H9 (cell line): ENCODE measurements around the gene PPP1R16B. TPM values are rescaled to one million over a fixed set of nuclear protein-coding genes. Genes with fewer than 3 reads are reported as not detected.

Experiments used
- DNase-seq: peaks from one replicate; pipeline ENCODE4 v3.0.0-alpha.2; 2017
- H2AFZ ChIP-seq: one replicate; pipeline ENCODE4 v1.6.1; 2013; ENCODE audit warnings: mild to moderate bottlenecking, low read length, control low read depth, moderate library complexity
- H2AK5ac ChIP-seq: 2 replicates; pipeline ENCODE4 v1.6.1; 2013; ENCODE audit warnings: low read length, control low read depth, mixed read lengths; ENCODE audit not compliant: insufficient read length
- H2BK120ac ChIP-seq: one replicate; pipeline ENCODE4 v1.6.1; 2013; ENCODE audit warnings: low read depth, mild to moderate bottlenecking, low read length, control low read depth, inconsistent platforms; ENCODE audit not compliant: poor library complexity, severe bottlenecking
- H2BK12ac ChIP-seq: 2 replicates; pipeline ENCODE4 v1.6.1; 2013; ENCODE audit warnings: low read length, control low read depth, mixed read lengths, low read depth; ENCODE audit not compliant: insufficient read length
- H2BK15ac ChIP-seq: 2 replicates; pipeline ENCODE4 v1.6.1; 2013; ENCODE audit warnings: low read depth, low read length, control low read depth
- H2BK20ac ChIP-seq: one replicate; pipeline ENCODE4 v1.6.1; 2013; ENCODE audit warnings: low read depth, mild to moderate bottlenecking, low read length, control low read depth, inconsistent platforms; ENCODE audit not compliant: poor library complexity, severe bottlenecking
- H2BK5ac ChIP-seq: 2 replicates; pipeline ENCODE4 v1.6.1; 2013; ENCODE audit warnings: low read length, control low read depth, mixed read lengths; ENCODE audit not compliant: insufficient read length
- H3K14ac ChIP-seq: 2 replicates; pipeline ENCODE4 v1.6.1; 2013; ENCODE audit warnings: low read length, control low read depth; ENCODE audit not compliant: insufficient read depth
- H3K18ac ChIP-seq: 2 replicates; pipeline ENCODE4 v1.6.1; 2013; ENCODE audit warnings: low read depth, mild to moderate bottlenecking, mixed read lengths, low read length, control low read depth; ENCODE audit not compliant: insufficient read length
- H3K23ac ChIP-seq: 2 replicates; pipeline ENCODE4 v1.6.1; 2013; ENCODE audit warnings: low read length, control low read depth, mixed read lengths, low read depth; ENCODE audit not compliant: insufficient read length
- H3K23me2 ChIP-seq: 2 replicates; pipeline ENCODE4 v1.6.1; 2013; ENCODE audit warnings: low read depth, mild to moderate bottlenecking, mixed read lengths, low read length, control low read depth; ENCODE audit not compliant: insufficient read length, poor library complexity, severe bottlenecking
- H3K27ac ChIP-seq: 2 replicates; pipeline ENCODE4 v1.5.1; 2013; ENCODE audit warnings: low read length, control low read depth, mixed read lengths, low read depth; ENCODE audit not compliant: insufficient read length
- H3K27me3 ChIP-seq: 2 replicates; pipeline ENCODE4 v1.6.1; 2013; ENCODE audit warnings: low read length, control low read depth, inconsistent platforms; ENCODE audit not compliant: insufficient read depth
- H3K4ac ChIP-seq: 2 replicates; pipeline ENCODE4 v1.6.1; 2013; ENCODE audit warnings: low read depth, mild to moderate bottlenecking, control low read depth, inconsistent platforms, low read length, moderate library complexity
- H3K4me1 ChIP-seq: 2 replicates; pipeline ENCODE4 v1.6.1; 2013; ENCODE audit warnings: low read length, control low read depth, inconsistent platforms; ENCODE audit not compliant: insufficient read depth
- H3K4me2 ChIP-seq: 2 replicates; pipeline ENCODE4 v1.6.1; 2013; ENCODE audit warnings: low read length, control low read depth, mixed read lengths; ENCODE audit not compliant: insufficient read length, insufficient read depth
- H3K56ac ChIP-seq: 2 replicates; pipeline ENCODE4 v1.6.1; 2013; ENCODE audit warnings: low read depth, mild to moderate bottlenecking, mixed read lengths, low read length, control low read depth; ENCODE audit not compliant: insufficient read length
- H3K79me1 ChIP-seq: 2 replicates; pipeline ENCODE4 v1.6.1; 2013; ENCODE audit warnings: low read depth, mild to moderate bottlenecking, moderate library complexity, low read length, control low read depth, inconsistent platforms; ENCODE audit not compliant: insufficient read depth, poor library complexity, severe bottlenecking
- H3K79me2 ChIP-seq: 2 replicates; pipeline ENCODE4 v1.6.1; 2013; ENCODE audit warnings: low read length, control low read depth, inconsistent platforms; ENCODE audit not compliant: insufficient read depth
- H3K9ac ChIP-seq: 2 replicates; pipeline ENCODE4 v1.6.1; 2013; ENCODE audit warnings: low read length, control low read depth, mixed read lengths; ENCODE audit not compliant: insufficient read length; ENCODE audit errors: extremely low read depth
- H3K9me3 ChIP-seq: one replicate; pipeline ENCODE4 v1.6.1; 2013; ENCODE audit warnings: low read depth, low read length, inconsistent platforms; ENCODE audit not compliant: control insufficient read depth
- H3T11ph ChIP-seq: one replicate; pipeline ENCODE4 v1.6.1; 2013; ENCODE audit warnings: mild to moderate bottlenecking, low read length, control low read depth, inconsistent platforms
- H4K20me1 ChIP-seq: one replicate; pipeline ENCODE4 v1.6.1; 2013; ENCODE audit not compliant: control insufficient read depth, insufficient read length, insufficient read depth
- H4K5ac ChIP-seq: 2 replicates; pipeline ENCODE4 v1.6.1; 2013; ENCODE audit warnings: low read depth, mild to moderate bottlenecking, mixed read lengths, low read length, control low read depth; ENCODE audit not compliant: insufficient read length
- H4K8ac ChIP-seq: replicated peaks from 2 replicates; pipeline ENCODE4 v1.6.1; 2013; ENCODE audit warnings: low read length, control low read depth, mixed read lengths, low read depth; ENCODE audit not compliant: insufficient read length
- H4K91ac ChIP-seq: 2 replicates; pipeline ENCODE4 v1.6.1; 2013; ENCODE audit warnings: low read depth, mild to moderate bottlenecking, moderate library complexity, mixed read lengths, low read length, control low read depth; ENCODE audit not compliant: insufficient read length
- H3K27ac Mint-ChIP-seq, 3 experiments: 2 replicates in 2 of 3; 3 replicates in 1 of 3; pipeline ENCODE4 v1.8.0; 2020 to 2021; ENCODE audit warnings: mixed read lengths in 3 of 3, mild to moderate bottlenecking in 1 of 3, moderate library complexity in 1 of 3
- H3K27me3 Mint-ChIP-seq: 2 replicates; pipeline ENCODE4 v1.8.0; 2021; ENCODE audit warnings: low read depth, mild to moderate bottlenecking, moderate library complexity, mixed read lengths
- H3K36me3 Mint-ChIP-seq, 3 experiments: 2 replicates in 2 of 3; 3 replicates in 1 of 3; pipeline ENCODE4 v1.8.0; 2020 to 2021; ENCODE audit warnings: low read depth in 3 of 3, mixed read lengths in 3 of 3; ENCODE audit not compliant: insufficient read depth in 1 of 3
- H3K4me1 Mint-ChIP-seq, 2 experiments: 2 replicates each; pipeline ENCODE4 v1.8.0; 2020; ENCODE audit warnings: mixed read lengths in 2 of 2
- H3K4me3 Mint-ChIP-seq, 2 experiments: 2 replicates in 1 of 2; 3 replicates in 1 of 2; pipeline ENCODE4 v1.8.0; 2020 to 2021; ENCODE audit warnings: mild to moderate bottlenecking in 2 of 2, mixed read lengths in 2 of 2, moderate library complexity in 1 of 2
- H3K9me3 Mint-ChIP-seq, 2 experiments: 2 replicates in 1 of 2; 3 replicates in 1 of 2; pipeline ENCODE4 v1.8.0; 2020; ENCODE audit warnings: mild to moderate bottlenecking in 2 of 2, mixed read lengths in 2 of 2, moderate library complexity in 1 of 2
- WGBS: extraction: QIAGEN DNeasy Blood & Tissue Kit; methylation state at CpG from one replicate; pipeline ENCODE4 v1.1.7; 2013; ENCODE audit warnings: missing lambda C conversion rate, low lambda C conversion rate, mixed read lengths; ENCODE audit not compliant: insufficient read length; ENCODE audit errors: extremely low coverage; 5-methylcytosine and 5-hydroxymethylcytosine counted together
- total RNA-seq: library from RNA; stranded (reverse); gene quantifications from 2 replicates; pipeline ENCODE4 v1.2.1, GENCODE V29; 2021
- TF ChIP-seq, protein P1 (sequence below): fragments of 200-600 bp; sonication (generic); conservative IDR thresholded peaks from 3 replicates; pipeline ENCODE4 v1.8.0; 2021; ENCODE audit warnings: antibody characterized with exemption, mild to moderate bottlenecking

Gene PPP1R16B
- total RNA-seq, 1 experiment from 2014 or later: 8.2 TPM

DNA sequence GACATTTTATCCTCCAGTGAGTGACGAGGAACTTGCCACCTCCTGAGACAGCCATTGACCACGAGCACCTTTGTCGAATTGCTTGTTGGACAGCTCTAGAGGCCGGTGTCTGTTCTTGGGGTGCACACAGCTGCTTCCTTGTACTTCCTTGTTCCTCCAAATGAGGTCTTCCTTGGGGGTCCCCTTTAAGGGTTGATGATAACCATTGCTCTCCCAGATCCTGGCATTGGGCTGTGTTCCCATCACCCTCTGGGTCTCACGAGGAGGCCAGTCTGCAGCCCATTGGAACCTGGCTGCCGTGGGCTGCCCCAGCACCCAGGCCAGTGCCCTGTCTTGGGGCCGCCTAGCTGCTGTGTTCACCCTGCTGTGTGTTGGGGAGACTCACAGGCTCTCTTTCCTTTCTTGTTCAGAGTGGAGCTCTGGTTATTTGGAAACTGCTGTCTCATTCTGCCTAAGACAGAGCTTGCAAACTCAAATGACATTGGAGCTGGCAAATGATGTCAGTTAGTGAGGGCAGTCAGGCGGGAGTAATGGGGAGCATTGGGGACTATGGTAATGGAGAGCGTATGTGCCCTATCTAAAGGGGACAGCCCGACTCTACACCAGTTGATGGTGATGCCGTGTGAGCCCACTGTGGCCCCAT is 25.7 kb downstream of the PPP1R16B start:
- Histone ChIP-seq H3K4me1 (peaks cover 4% of the 10 kb centered on the region; the same call in 1 of the 2 replicates), H4K91ac (no peak overlapping the region), H3K27ac (no peak overlapping the region), H3K18ac (no peak overlapping the region), H2BK12ac (no peak overlapping the region), H3T11ph (no peak overlapping the region), H3K79me1 (no peaks in the 10 kb centered on the region), H4K8ac (no peak overlapping the region), H2BK120ac (no peak overlapping the region), H3K9ac (no peak overlapping the region), H4K20me1 (no peaks in the 10 kb centered on the region), H4K5ac (no peak overlapping the region), H2AFZ (no peak overlapping the region), H2BK5ac (no peak overlapping the region), H3K27me3 (no peaks in the 10 kb centered on the region), H3K4ac (no peak overlapping the region), H3K23me2 (no peaks in the 10 kb centered on the region), H2BK20ac (no peak overlapping the region), H2BK15ac (no peak overlapping the region), H3K4me2 (no peak overlapping the region), H3K23ac (no peak overlapping the region), H3K56ac (no peak overlapping the region), H3K9me3 (no peaks in the 10 kb centered on the region), H3K14ac (no peak overlapping the region), H2AK5ac (no peak overlapping the region), H3K79me2 (no peaks in the 10 kb centered on the region)
- no peak overlapping the region for H3K4me3 Mint-ChIP-seq
- no CpG with 5 or more reads among the region's 11 CpGs for WGBS
- H3K4me1 Mint-ChIP-seq: peaks cover 13 to 21% of the 10 kb centered on the region in 2 experiments
- H3K36me3 Mint-ChIP-seq: peaks cover 0 to 2% (median 0%) of the 10 kb centered on the region in 3 experiments; a peak in 1 of 7 replicates
- no peak overlapping the region for H3K27ac Mint-ChIP-seq
- no peak for DNase-seq
- no peaks in the 10 kb centered on the region for H3K9me3 Mint-ChIP-seq
- H3K27me3 Mint-ChIP-seq: no peaks in the 10 kb centered on the region
- TF ChIP-seq, protein P1, sequence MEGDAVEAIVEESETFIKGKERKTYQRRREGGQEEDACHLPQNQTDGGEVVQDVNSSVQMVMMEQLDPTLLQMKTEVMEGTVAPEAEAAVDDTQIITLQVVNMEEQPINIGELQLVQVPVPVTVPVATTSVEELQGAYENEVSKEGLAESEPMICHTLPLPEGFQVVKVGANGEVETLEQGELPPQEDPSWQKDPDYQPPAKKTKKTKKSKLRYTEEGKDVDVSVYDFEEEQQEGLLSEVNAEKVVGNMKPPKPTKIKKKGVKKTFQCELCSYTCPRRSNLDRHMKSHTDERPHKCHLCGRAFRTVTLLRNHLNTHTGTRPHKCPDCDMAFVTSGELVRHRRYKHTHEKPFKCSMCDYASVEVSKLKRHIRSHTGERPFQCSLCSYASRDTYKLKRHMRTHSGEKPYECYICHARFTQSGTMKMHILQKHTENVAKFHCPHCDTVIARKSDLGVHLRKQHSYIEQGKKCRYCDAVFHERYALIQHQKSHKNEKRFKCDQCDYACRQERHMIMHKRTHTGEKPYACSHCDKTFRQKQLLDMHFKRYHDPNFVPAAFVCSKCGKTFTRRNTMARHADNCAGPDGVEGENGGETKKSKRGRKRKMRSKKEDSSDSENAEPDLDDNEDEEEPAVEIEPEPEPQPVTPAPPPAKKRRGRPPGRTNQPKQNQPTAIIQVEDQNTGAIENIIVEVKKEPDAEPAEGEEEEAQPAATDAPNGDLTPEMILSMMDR: no peak
